NT2/D1 (cell line): Measurements from ENCODE around the gene EFTUD2.

Experiments used
- SUZ12 ChIP-seq: IDR thresholded peaks from 2 replicates; pipeline ENCODE4 v1.6.1; 2011; ENCODE audit not compliant: insufficient read length, insufficient read depth; ENCODE audit errors: extremely low read depth
- YY1 ChIP-seq: IDR thresholded peaks from 2 replicates; pipeline ENCODE4 v1.6.1; 2011; ENCODE audit not compliant: insufficient read length, insufficient read depth
- ZNF274 ChIP-seq: IDR thresholded peaks from 2 replicates; pipeline ENCODE4 v1.6.1; 2011; ENCODE audit warnings: mild to moderate bottlenecking, low read depth, low read length

DNA sequence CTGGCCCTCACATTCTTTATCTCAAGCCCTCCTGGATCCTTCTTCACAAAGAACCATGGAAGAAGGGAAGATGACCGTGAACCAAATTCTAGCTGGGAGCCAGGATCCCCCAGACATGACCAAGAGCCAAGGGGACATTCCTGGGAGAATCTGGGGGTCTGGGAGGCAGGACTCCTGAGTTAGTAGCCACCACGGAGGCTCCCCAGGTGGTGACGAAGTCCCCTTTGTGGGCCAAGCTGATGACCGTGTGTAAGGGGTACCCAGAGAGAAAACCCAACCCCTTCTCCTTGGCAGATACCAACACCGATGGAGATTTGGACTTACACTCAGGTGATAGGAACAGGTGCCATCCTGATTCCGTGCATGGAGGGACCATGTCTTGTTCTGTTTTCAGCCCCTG is 22.9 kb upstream of the EFTUD2 start:
- TF ChIP-seq YY1, result no peak
- no peak for TF ChIP-seq SUZ12
- TF ChIP-seq ZNF274, result no peak
